IgD-negative memory B cell (primary cell): Measurements from ENCODE around the gene FBLN2. TPM values are rescaled to one million over a fixed set of nuclear protein-coding genes. Genes with fewer than 3 reads are reported as not detected.

Source experiments
- H3K27ac Mint-ChIP-seq, 3 donors: one replicate each; pipeline ENCODE4 v1.8.0; 2020 to 2022; ENCODE audit warnings: mild to moderate bottlenecking in 3 of 3, mixed read lengths in 3 of 3, moderate library complexity in 1 of 3
- H3K27me3 Mint-ChIP-seq: one replicate; pipeline ENCODE4 v1.8.0; 2021; ENCODE audit warnings: mixed read lengths
- H3K36me3 Mint-ChIP-seq: one replicate; pipeline ENCODE4 v1.8.0; 2020; ENCODE audit warnings: mild to moderate bottlenecking, mixed read lengths
- H3K4me1 Mint-ChIP-seq, 3 donors: one replicate each; pipeline ENCODE4 v1.8.0; 2020 to 2022; ENCODE audit warnings: mixed read lengths in 3 of 3, mild to moderate bottlenecking in 1 of 3
- H3K4me3 Mint-ChIP-seq, 4 donors: one replicate each; pipeline ENCODE4 v1.8.0; 2020 to 2022; ENCODE audit warnings: mild to moderate bottlenecking in 4 of 4, mixed read lengths in 4 of 4, moderate library complexity in 3 of 4
- H3K9me3 Mint-ChIP-seq, 3 donors: one replicate each; pipeline ENCODE4 v1.8.0; 2020 to 2021; ENCODE audit warnings: mixed read lengths in 3 of 3, mild to moderate bottlenecking in 1 of 3
- polyA plus RNA-seq: library from polyadenylated mRNA; unstranded; fragments of 300-500 nt; fragmentation: Illumina TruSeq; gene quantifications from one replicate; pipeline ENCODE4 v1.2.3, GENCODE V29; 2021

Gene FBLN2
- polyA plus RNA-seq, 1 donor from 2014 or later, result 4.4 TPM

DNA sequence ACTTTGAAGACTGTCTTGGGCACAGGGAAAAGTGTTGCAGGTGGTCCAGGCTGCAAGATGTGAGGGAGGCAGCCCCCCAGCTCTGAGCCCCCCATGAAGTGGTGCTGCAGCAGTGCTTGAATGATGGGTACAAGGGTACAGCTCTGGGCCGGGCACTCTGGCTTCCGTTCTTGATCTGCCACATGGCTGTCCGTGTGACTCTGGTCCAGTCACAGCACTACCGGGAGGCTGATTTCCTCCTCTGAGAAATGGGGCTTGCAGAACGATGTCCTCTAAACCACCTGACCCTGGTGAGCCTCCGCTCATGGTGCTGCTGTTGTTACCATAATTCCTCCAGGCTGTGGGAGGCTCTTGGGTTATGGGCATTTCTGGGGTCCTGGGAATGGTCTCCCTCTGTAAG lies 75.1 kb downstream of the FBLN2 start:
- H3K4me3 Mint-ChIP-seq, result no peak overlapping the region
- peaks cover 0 to 1% (median 0%) of the 10 kb centered on the region in 3 donors for H3K4me1 Mint-ChIP-seq
- H3K27ac Mint-ChIP-seq, result peak overlapping the region in 1 of 3 donors; percentile 50
- peaks cover 3% of the 10 kb centered on the region for H3K27me3 Mint-ChIP-seq
- no peaks in the 10 kb centered on the region for H3K36me3 Mint-ChIP-seq
- H3K9me3 Mint-ChIP-seq, result peaks cover 0 to 3% (median 0%) of the 10 kb centered on the region in 3 donors

GRCh38 chr3:13624671-13625125 lies 75.8 kb downstream of the FBLN2 start:
- H3K27me3 Mint-ChIP-seq, result peaks cover 1% of the 10 kb centered on the region
- H3K9me3 Mint-ChIP-seq, result peaks cover 0 to 3% (median 0%) of the 10 kb centered on the region in 3 donors
- H3K27ac Mint-ChIP-seq, result no peak overlapping the region
- H3K36me3 Mint-ChIP-seq, result no peaks in the 10 kb centered on the region
- peaks cover 0 to 1% (median 0%) of the 10 kb centered on the region in 3 donors for H3K4me1 Mint-ChIP-seq
- H3K4me3 Mint-ChIP-seq, result no peak overlapping the region

DNA sequence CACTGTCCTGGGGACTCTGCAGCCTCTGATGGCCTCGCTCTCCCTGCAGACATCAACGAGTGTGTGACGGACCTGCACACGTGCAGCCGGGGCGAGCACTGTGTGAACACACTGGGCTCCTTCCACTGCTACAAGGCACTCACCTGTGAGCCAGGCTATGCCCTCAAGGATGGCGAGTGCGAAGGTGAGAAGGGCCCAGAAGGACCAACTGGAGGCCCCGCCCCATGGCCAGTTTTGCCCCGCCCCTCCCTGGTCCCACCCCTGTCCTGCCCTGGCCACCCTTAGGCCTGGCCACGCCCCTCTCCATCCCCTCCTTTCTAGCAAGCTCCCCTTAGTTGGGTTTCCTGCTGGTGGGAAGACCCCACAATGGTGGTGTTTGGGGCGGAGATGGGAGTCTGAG lies 77.5 kb downstream of the FBLN2 start:
- Mint-ChIP-seq H3K9me3 (peaks cover 0 to 3% (median 0%) of the 10 kb centered on the region in 3 donors), H3K27ac (no peak overlapping the region), H3K4me3 (no peak overlapping the region), H3K27me3 (peaks cover 1% of the 10 kb centered on the region), H3K36me3 (no peaks in the 10 kb centered on the region), H3K4me1 (peaks cover 0 to 3% (median 0%) of the 10 kb centered on the region in 3 donors)

- H3K4me1 Mint-ChIP-seq, result peaks cover 0 to 2% (median 0%) of the 10 kb centered on the region in 3 donors
- H3K4me3 Mint-ChIP-seq, result no peak overlapping the region
- H3K9me3 Mint-ChIP-seq, result peaks cover 0 to 3% (median 0%) of the 10 kb centered on the region in 3 donors
- no peaks in the 10 kb centered on the region for H3K27me3 Mint-ChIP-seq
- no peak overlapping the region for H3K27ac Mint-ChIP-seq
- no peaks in the 10 kb centered on the region for H3K36me3 Mint-ChIP-seq
These were observed 78.1 kb downstream of the FBLN2 start for GRCh38 chr3:13626915-13627460.

- no peaks in the 10 kb centered on the region for H3K36me3 Mint-ChIP-seq
- peak overlapping the region in 1 of 4 donors; percentile 63 for H3K4me3 Mint-ChIP-seq
- no peaks in the 10 kb centered on the region for H3K27me3 Mint-ChIP-seq
- peaks cover 0 to 3% (median 0%) of the 10 kb centered on the region in 3 donors for H3K9me3 Mint-ChIP-seq
- H3K27ac Mint-ChIP-seq, result peak overlapping the region in 1 of 3 donors; percentile 13
- H3K4me1 Mint-ChIP-seq, result peaks cover 0 to 2% (median 0%) of the 10 kb centered on the region in 3 donors
These were observed 78.8 kb downstream of the FBLN2 start for GRCh38 chr3:13627681-13628080.

GRCh38 chr3:13628432-13628831 lies 79.5 kb downstream of the FBLN2 start:
- no peak overlapping the region for H3K4me3 Mint-ChIP-seq
- no peak overlapping the region for H3K27ac Mint-ChIP-seq
- no peaks in the 10 kb centered on the region for H3K36me3 Mint-ChIP-seq
- H3K9me3 Mint-ChIP-seq, result peaks cover 0 to 3% (median 0%) of the 10 kb centered on the region in 3 donors
- no peaks in the 10 kb centered on the region for H3K27me3 Mint-ChIP-seq
- H3K4me1 Mint-ChIP-seq, result peaks cover 0 to 2% (median 0%) of the 10 kb centered on the region in 3 donors

- H3K36me3 Mint-ChIP-seq, result no peaks in the 10 kb centered on the region
- no peaks in the 10 kb centered on the region for H3K27me3 Mint-ChIP-seq
- no peak overlapping the region for H3K27ac Mint-ChIP-seq
- peaks cover 0 to 3% (median 0%) of the 10 kb centered on the region in 3 donors for H3K9me3 Mint-ChIP-seq
- H3K4me3 Mint-ChIP-seq, result no peak overlapping the region
- peaks cover 0 to 2% (median 0%) of the 10 kb centered on the region in 3 donors for H3K4me1 Mint-ChIP-seq
These were observed 80.1 kb downstream of the FBLN2 start for GRCh38 chr3:13628841-13629551.

DNA sequence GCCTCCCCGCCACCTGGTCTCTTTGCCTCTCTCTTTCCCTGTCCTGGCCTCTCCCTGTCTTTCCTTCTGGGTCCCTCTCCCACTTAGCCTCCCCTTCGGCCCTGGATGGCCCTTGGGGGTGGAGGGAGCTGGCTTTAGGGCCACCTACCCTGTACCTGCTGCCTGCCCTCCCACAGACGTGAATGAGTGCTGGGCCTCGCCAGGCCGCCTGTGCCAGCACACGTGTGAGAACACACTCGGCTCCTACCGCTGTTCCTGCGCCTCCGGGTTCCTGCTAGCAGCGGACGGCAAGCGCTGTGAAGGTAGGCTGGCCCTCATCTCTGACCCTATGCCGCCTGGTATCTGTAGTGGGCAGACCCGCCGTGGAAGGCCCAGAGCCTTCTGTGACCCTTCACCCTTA lies 80.7 kb downstream of the FBLN2 start:
- no peaks in the 10 kb centered on the region for H3K36me3 Mint-ChIP-seq
- H3K4me3 Mint-ChIP-seq, result no peak overlapping the region
- H3K9me3 Mint-ChIP-seq, result peaks cover 0 to 3% (median 0%) of the 10 kb centered on the region in 3 donors
- peaks cover 0 to 2% (median 0%) of the 10 kb centered on the region in 3 donors for H3K4me1 Mint-ChIP-seq
- no peak overlapping the region for H3K27ac Mint-ChIP-seq
- H3K27me3 Mint-ChIP-seq, result no peaks in the 10 kb centered on the region

DNA sequence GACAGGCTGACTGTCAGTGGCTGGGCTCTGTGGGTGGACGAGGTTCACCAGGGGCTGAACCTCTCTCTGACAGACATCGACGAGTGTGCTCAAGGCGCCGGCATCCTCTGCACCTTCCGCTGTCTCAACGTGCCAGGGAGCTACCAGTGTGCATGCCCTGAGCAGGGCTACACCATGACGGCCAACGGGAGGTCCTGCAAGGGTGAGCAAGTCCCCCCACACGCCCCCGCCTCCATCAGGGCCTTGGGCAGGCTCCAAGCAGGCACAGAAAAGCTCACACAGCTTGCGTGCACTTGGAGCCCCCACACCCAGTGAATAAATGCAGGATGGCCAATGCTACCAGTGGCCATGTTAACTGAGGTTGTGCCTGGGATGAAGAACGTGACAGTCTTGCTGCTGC lies 82.3 kb downstream of the FBLN2 start:
- no peak overlapping the region for H3K27ac Mint-ChIP-seq
- H3K4me3 Mint-ChIP-seq, result no peak overlapping the region
- H3K4me1 Mint-ChIP-seq, result peaks cover 0 to 2% (median 0%) of the 10 kb centered on the region in 3 donors
- no peaks in the 10 kb centered on the region for H3K36me3 Mint-ChIP-seq
- H3K9me3 Mint-ChIP-seq, result no peaks in the 10 kb centered on the region
- H3K27me3 Mint-ChIP-seq, result peaks cover 2% of the 10 kb centered on the region

GRCh38 chr3:13633176-13633575 lies 84.3 kb downstream of the FBLN2 start:
- peaks cover 0 to 2% (median 0%) of the 10 kb centered on the region in 3 donors for H3K4me1 Mint-ChIP-seq
- H3K9me3 Mint-ChIP-seq, result no peaks in the 10 kb centered on the region
- no peaks in the 10 kb centered on the region for H3K36me3 Mint-ChIP-seq
- no peak overlapping the region for H3K27ac Mint-ChIP-seq
- H3K27me3 Mint-ChIP-seq, result peaks cover 2% of the 10 kb centered on the region
- no peak overlapping the region for H3K4me3 Mint-ChIP-seq

DNA sequence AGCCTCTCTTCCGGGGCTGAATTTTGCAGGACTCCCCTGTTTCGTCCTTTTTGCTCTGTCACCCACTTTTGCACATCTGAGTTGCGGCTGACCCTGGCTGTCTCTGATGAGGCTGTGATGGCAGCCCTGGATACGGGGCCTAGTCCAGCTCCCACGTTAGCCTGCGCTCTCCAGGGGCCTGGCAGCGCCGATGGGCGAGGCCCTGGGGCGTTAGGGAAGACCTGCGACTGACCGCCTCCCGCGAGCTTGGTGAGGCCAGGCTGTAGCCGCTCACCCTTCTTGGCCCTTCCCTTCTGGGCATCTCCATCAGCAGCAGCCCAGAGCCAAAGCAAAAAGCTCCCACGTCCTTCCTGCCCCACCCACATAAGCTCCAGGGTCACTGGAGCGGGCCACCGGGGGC lies 85.2 kb downstream of the FBLN2 start:
- peaks cover 2% of the 10 kb centered on the region for H3K27me3 Mint-ChIP-seq
- no peaks in the 10 kb centered on the region for H3K9me3 Mint-ChIP-seq
- no peak overlapping the region for H3K4me3 Mint-ChIP-seq
- H3K4me1 Mint-ChIP-seq, result peaks cover 0 to 2% (median 0%) of the 10 kb centered on the region in 3 donors
- no peak overlapping the region for H3K27ac Mint-ChIP-seq
- no peaks in the 10 kb centered on the region for H3K36me3 Mint-ChIP-seq

DNA sequence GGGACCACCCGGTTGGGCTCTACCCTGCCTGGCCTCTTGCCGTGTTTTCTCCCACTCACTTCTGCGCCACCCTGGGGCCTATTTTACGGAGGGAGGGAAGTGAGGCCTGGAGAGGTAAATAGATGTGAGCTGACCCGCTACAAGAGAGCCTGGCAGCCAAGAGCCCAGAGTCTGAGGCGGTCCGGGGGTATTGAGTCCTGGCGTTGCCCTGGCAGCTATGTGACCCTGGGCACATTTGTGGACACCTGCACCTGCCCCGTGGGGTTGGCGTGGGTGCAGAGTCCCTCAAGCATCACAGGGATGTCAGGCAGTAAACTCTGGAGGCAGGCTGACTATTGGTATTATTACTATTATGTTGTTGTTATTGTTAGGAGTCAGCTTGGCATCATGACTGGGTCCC lies 85.7 kb downstream of the FBLN2 start:
- Mint-ChIP-seq H3K36me3 (no peaks in the 10 kb centered on the region), H3K27ac (no peak overlapping the region), H3K9me3 (no peaks in the 10 kb centered on the region), H3K27me3 (peaks cover 2% of the 10 kb centered on the region), H3K4me3 (peak overlapping the region in 1 of 4 donors; percentile 60), H3K4me1 (peaks cover 0 to 2% (median 0%) of the 10 kb centered on the region in 3 donors)

DNA sequence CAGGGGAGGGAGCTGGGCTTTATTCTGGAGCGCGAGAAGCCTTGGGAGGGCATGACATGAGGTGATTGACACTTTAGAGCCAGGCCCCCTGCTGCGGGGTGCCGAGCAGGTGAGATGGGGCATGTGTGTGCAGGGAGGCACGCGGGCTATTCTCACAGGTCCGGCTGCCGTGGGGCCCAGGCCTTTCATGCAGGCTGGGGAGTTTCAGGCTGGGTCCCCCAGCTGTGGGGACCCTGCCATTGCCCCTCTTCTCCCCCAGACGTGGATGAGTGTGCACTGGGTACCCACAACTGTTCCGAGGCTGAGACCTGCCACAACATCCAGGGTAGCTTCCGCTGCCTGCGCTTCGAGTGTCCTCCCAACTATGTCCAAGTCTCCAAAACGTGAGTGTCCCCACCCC lies 87.3 kb downstream of the FBLN2 start:
- H3K27me3 Mint-ChIP-seq, result peaks cover 2% of the 10 kb centered on the region
- H3K27ac Mint-ChIP-seq, result no peak overlapping the region
- no peaks in the 10 kb centered on the region for H3K36me3 Mint-ChIP-seq

DNA sequence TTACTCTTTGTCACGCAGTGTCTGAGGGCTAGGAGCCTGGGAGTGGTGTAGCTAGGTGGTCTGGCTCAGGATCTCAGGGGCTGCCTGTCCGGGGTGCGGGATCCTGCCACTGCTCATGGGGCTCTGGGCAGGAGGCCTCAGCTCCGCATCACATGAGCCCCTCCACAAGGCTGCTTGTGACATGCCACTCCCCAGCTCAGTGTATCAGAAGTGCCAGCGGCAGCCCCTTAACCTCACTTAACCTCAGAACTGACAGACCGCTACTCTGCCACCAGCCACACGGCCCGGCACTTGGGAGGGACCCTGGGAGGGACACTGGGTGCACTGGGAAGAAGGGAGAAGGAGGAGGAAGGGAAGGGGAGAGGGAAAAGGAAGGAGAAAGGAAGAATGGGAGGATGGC lies 87.9 kb downstream of the FBLN2 start:
- no peaks in the 10 kb centered on the region for H3K4me1 Mint-ChIP-seq

More for the DNA sequence above, 87.3 kb downstream of the FBLN2 start:
- no peaks in the 10 kb centered on the region for H3K9me3 Mint-ChIP-seq
- H3K4me1 Mint-ChIP-seq, result no peaks in the 10 kb centered on the region
- no peak overlapping the region for H3K4me3 Mint-ChIP-seq

GRCh38 chr3:13637311-13637891 lies 88.5 kb downstream of the FBLN2 start:
- Mint-ChIP-seq H3K27ac (no peak overlapping the region), H3K27me3 (peaks cover 2% of the 10 kb centered on the region), H3K4me1 (no peaks in the 10 kb centered on the region), H3K36me3 (no peaks in the 10 kb centered on the region), H3K4me3 (no peak overlapping the region), H3K9me3 (no peaks in the 10 kb centered on the region)

More for the DNA sequence above, 87.9 kb downstream of the FBLN2 start:
- Mint-ChIP-seq H3K36me3 (no peaks in the 10 kb centered on the region), H3K27ac (no peak overlapping the region), H3K4me3 (no peak overlapping the region), H3K9me3 (no peaks in the 10 kb centered on the region), H3K27me3 (peaks cover 2% of the 10 kb centered on the region)
